HEK293 (cell line): ENCODE measurements around the gene ATP4A.

Experiments used
- CTCF ChIA-PET: fragments of 350-600 bp; formaldehyde crosslinking; extraction: SDS; loops from one replicate; lab custom pipeline; 2021; ENCODE audit warnings: antibody characterized with exemption; lab: Yijun Ruan, JAX
- POLR2A ChIA-PET: fragments of 300-600 bp; formaldehyde crosslinking; extraction: SDS; loops from one replicate; lab custom pipeline; 2020; ENCODE audit warnings: antibody characterized with exemption, inconsistent platforms; lab: Yijun Ruan, JAX
- H3K27ac ChIP-seq: fragments of 200-500 bp; sonication (Bioruptor generic); 2 replicates; pipeline ENCODE4 v1.5.1; 2014; ENCODE audit warnings: low read depth, low read length, control low read depth, inconsistent platforms; ENCODE audit errors: extremely low read depth
- H3K36me3 ChIP-seq, 2 experiments: fragments of 200-500 bp in 1 of 2; sonication (Bioruptor generic) in 1 of 2; 1 replicate in 1 of 2; 2 replicates in 1 of 2; pipeline ENCODE4 v1.5.1; 2014 to 2017; ENCODE audit warnings: inconsistent platforms in 2 of 2, low read length in 2 of 2; ENCODE audit not compliant: control insufficient read depth in 2 of 2, insufficient read depth in 1 of 2
- H3K4me1 ChIP-seq: fragments of 200-500 bp; sonication (Bioruptor generic); 2 replicates; pipeline ENCODE4 v1.5.1; 2014; ENCODE audit warnings: mild to moderate bottlenecking, low read length, inconsistent platforms; ENCODE audit not compliant: control insufficient read depth, insufficient read depth
- H3K4me3 ChIP-seq: 2 replicates; pipeline ENCODE4 v1.5.1; 2011; ENCODE audit warnings: low read depth, mild to moderate bottlenecking, control low read depth, low read length, moderate library complexity
- H3K9me3 ChIP-seq: fragments of 200-500 bp; sonication (Bioruptor generic); 2 replicates; pipeline ENCODE4 v1.5.1; 2014; ENCODE audit warnings: low read depth, low read length, inconsistent platforms; ENCODE audit not compliant: control insufficient read depth, insufficient read depth
- PRDM1 ChIP-seq: fragments of 450-650 bp; formaldehyde crosslinking; IDR thresholded peaks from 2 replicates; pipeline ENCODE4; 2016; ENCODE audit warnings: missing biosample characterization, missing genetic modification characterization
- SCRT2 ChIP-seq: fragments of 450-650 bp; formaldehyde crosslinking; IDR thresholded peaks from 2 replicates; pipeline ENCODE4 v1.5.1; 2016; ENCODE audit warnings: missing biosample characterization, missing genetic modification characterization
- SP2 ChIP-seq: fragments of 450-650 bp; formaldehyde crosslinking; IDR thresholded peaks from 2 replicates; pipeline ENCODE4 v1.5.1; 2016; ENCODE audit warnings: missing biosample characterization, missing genetic modification characterization
- YY2 ChIP-seq: fragments of 450-650 bp; formaldehyde crosslinking; IDR thresholded peaks from 2 replicates; pipeline ENCODE4 v1.5.1; 2016; ENCODE audit warnings: missing biosample characterization, missing genetic modification characterization
- ZBTB7A ChIP-seq: fragments of 450-650 bp; formaldehyde crosslinking; IDR thresholded peaks from 2 replicates; pipeline ENCODE4 v1.5.1; 2016; ENCODE audit warnings: low read depth, missing biosample characterization, missing genetic modification characterization
- ZFP41 ChIP-seq: fragments of 450-650 bp; formaldehyde crosslinking; IDR thresholded peaks from 2 replicates; pipeline ENCODE4 v1.5.1; 2016; ENCODE audit warnings: missing biosample characterization, missing genetic modification characterization, borderline replicate concordance
- ZNF138 ChIP-seq: fragments of 450-650 bp; formaldehyde crosslinking; IDR thresholded peaks from 2 replicates; pipeline ENCODE4 v1.5.1; 2016; ENCODE audit warnings: missing biosample characterization, missing genetic modification characterization, borderline replicate concordance
- ZNF140 ChIP-seq: fragments of 450-650 bp; formaldehyde crosslinking; IDR thresholded peaks from 2 replicates; pipeline ENCODE4 v1.5.1; 2016; ENCODE audit warnings: missing biosample characterization, missing genetic modification characterization
- ZNF211 ChIP-seq: fragments of 450-650 bp; formaldehyde crosslinking; IDR thresholded peaks from 2 replicates; pipeline ENCODE4 v1.5.1; 2016; ENCODE audit warnings: low read depth, missing biosample characterization, missing genetic modification characterization
- ZNF23 ChIP-seq: fragments of 450-650 bp; formaldehyde crosslinking; IDR thresholded peaks from 2 replicates; pipeline ENCODE4 v1.5.1; 2016; ENCODE audit warnings: missing biosample characterization, missing genetic modification characterization, borderline replicate concordance
- ZNF341 ChIP-seq: fragments of 450-650 bp; formaldehyde crosslinking; IDR thresholded peaks from 2 replicates; pipeline ENCODE4; 2016; ENCODE audit warnings: low read depth, missing biosample characterization, missing genetic modification characterization
- ZNF501 ChIP-seq: fragments of 450-650 bp; formaldehyde crosslinking; IDR thresholded peaks from 2 replicates; pipeline ENCODE4 v1.5.1; 2016; ENCODE audit warnings: missing biosample characterization, missing genetic modification characterization
- ZNF510 ChIP-seq: fragments of 450-650 bp; formaldehyde crosslinking; IDR thresholded peaks from 2 replicates; pipeline ENCODE4 v1.5.1; 2018; ENCODE audit warnings: mild to moderate bottlenecking, missing genetic modification characterization, missing biosample characterization; ENCODE audit not compliant: insufficient replicate concordance
- ZNF677 ChIP-seq: fragments of 450-650 bp; IDR thresholded peaks from 2 replicates; pipeline ENCODE4 v1.5.0; 2018; ENCODE audit warnings: missing biosample characterization, mild to moderate bottlenecking, missing genetic modification characterization, moderate library complexity
- ZNF747 ChIP-seq: fragments of 450-650 bp; formaldehyde crosslinking; IDR thresholded peaks from 2 replicates; pipeline ENCODE4 v1.5.1; 2016; ENCODE audit warnings: missing biosample characterization, missing genetic modification characterization
- TF ChIP-seq, protein P1 (sequence below): fragments of 450-650 bp; formaldehyde crosslinking; IDR thresholded peaks from 2 replicates; pipeline ENCODE4 v1.5.1; 2016; ENCODE audit warnings: missing biosample characterization, missing genetic modification characterization
- TF ChIP-seq, protein P2 (sequence below): fragments of 450-650 bp; formaldehyde crosslinking; IDR thresholded peaks from 2 replicates; pipeline ENCODE4 v1.5.1; 2016; ENCODE audit warnings: missing biosample characterization, missing genetic modification characterization

The ATP4A gene

DNA sequence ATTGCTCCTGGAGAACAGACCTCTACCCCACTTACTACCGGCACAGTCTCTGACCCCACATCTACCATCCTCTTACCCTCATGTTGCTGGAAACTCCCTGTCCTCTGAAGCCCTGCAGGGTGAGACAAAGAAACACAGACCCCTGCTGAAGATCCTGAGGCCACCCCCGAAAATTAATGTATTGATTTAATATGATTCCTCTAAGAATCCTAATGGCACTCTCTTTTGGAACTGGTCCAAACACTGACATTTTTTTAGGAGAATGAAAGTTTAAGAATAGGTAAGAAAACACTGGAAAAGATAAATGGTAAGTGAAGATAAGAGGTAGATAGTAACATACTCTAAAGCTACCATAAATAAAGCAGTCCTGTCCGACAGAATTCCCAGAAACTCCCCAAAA lies 55.3 kb downstream of the ATP4A start:
- POLR2A ChIA-PET: interaction anchor here (0.8 to 2.1 kb wide), 2 partner anchors 13 to 154 kb away, joined by 3 to 7 read pairs; no protein-coding TSS in a partner anchor
- Histone ChIP-seq H3K4me3 (no peak overlapping the region), H3K4me1 (peaks cover 15% of the 10 kb centered on the region), H3K36me3 (peaks cover 7 to 39% of the 10 kb centered on the region in 2 experiments), H3K9me3 (no peaks in the 10 kb centered on the region; the same call in 1 of the 2 replicates), H3K27ac (no peak overlapping the region)
- CTCF ChIA-PET: interaction anchor here (0.5 to 9.8 kb wide), 12 partner anchors 14 to 394 kb away, joined by 3 to 176 read pairs (median 8); partner anchors contain the start of gene KRTDAP
- TF ChIP-seq, protein P1, sequence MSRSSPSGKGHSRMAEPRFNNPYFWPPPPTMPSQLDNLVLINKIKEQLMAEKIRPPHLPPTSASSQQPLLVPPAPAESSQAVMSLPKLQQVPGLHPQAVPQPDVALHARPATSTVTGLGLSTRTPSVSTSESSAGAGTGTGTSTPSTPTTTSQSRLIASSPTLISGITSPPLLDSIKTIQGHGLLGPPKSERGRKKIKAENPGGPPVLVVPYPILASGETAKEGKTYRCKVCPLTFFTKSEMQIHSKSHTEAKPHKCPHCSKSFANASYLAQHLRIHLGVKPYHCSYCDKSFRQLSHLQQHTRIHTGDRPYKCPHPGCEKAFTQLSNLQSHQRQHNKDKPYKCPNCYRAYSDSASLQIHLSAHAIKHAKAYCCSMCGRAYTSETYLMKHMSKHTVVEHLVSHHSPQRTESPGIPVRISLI (tag by site-specific recombination): no peak
- 0 out of 2 replicates have a peak, but pooled peaks have one; percentile 31 for TF ChIP-seq PRDM1 (tag by site-specific recombination)

DNA sequence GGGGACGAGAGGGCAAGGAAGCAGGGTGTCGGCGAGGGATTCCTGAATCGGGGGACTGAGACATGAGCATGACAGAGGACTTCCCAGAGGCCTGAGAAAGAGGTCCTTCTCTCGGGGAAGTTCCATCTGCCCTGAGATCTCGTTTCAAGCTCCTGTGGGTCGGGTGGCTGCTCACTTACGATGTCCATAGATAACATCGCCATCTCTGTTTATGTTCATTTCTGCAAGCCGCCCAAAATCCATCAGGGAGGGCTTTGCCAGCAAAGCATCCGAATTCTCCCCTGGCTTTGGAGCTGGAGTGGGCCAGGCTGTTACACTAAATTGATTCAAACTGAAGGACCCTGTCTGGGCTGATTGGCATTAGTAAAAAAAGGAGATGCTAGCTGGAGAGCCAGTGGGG lies 55.9 kb downstream of the ATP4A start:
- H3K4me3 ChIP-seq: no peak overlapping the region
- POLR2A ChIA-PET: interaction anchor here (2.1 kb wide), 1 partner anchor 12 kb away, joined by 7 read pairs; no protein-coding TSS in a partner anchor
- H3K4me1 ChIP-seq: peaks cover 15% of the 10 kb centered on the region
- H3K27ac ChIP-seq: no peak overlapping the region
- peaks cover 7 to 41% of the 10 kb centered on the region in 2 experiments for H3K36me3 ChIP-seq
- CTCF ChIA-PET: interaction anchor here (0.7 to 9.8 kb wide), 7 partner anchors 10 to 155 kb away, joined by 3 to 176 read pairs (median 10); partner anchors contain the start of gene KRTDAP
- H3K9me3 ChIP-seq: no peaks in the 10 kb centered on the region; the same call in 1 of the 2 replicates
- TF ChIP-seq ZNF341 (no peak), ZNF510 (tag by site-specific recombination) (no peak)
- TF ChIP-seq, protein P2, sequence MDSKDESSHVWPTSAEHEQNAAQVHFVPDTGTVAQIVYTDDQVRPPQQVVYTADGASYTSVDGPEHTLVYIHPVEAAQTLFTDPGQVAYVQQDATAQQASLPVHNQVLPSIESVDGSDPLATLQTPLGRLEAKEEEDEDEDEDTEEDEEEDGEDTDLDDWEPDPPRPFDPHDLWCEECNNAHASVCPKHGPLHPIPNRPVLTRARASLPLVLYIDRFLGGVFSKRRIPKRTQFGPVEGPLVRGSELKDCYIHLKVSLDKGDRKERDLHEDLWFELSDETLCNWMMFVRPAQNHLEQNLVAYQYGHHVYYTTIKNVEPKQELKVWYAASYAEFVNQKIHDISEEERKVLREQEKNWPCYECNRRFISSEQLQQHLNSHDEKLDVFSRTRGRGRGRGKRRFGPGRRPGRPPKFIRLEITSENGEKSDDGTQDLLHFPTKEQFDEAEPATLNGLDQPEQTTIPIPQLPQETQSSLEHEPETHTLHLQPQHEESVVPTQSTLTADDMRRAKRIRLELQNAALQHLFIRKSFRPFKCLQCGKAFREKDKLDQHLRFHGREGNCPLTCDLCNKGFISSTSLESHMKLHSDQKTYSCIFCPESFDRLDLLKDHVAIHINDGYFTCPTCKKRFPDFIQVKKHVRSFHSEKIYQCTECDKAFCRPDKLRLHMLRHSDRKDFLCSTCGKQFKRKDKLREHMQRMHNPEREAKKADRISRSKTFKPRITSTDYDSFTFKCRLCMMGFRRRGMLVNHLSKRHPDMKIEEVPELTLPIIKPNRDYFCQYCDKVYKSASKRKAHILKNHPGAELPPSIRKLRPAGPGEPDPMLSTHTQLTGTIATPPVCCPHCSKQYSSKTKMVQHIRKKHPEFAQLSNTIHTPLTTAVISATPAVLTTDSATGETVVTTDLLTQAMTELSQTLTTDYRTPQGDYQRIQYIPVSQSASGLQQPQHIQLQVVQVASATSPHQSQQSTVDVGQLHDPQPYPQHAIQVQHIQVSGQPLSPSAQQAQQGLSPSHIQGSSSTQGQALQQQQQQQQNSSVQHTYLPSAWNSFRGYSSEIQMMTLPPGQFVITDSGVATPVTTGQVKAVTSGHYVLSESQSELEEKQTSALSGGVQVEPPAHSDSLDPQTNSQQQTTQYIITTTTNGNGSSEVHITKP (tag by site-specific recombination): peak; percentile 61
- TF ChIP-seq, all 188 proteins: peak for 1

DNA sequence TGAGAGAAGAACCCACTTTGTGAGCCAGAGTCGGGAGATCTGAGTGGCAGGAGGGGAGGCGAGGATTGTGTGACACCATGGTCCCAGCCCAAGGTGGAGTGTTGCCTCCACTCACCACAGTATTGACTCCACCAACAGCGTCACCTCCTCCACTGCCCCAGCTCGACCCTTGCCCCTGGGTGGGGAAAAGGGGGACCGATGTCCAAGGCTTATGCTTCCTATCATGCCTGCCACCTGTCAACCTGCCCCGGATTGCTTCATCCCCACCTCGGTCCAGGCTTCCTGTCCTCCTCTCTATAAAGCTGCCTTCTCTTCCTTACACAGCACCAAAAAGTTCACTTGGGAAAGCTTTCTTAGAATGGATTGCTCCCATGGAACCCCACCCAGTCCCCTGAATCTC lies 57.4 kb downstream of the ATP4A start:
- POLR2A ChIA-PET: interaction anchor here (0.6 to 2.5 kb wide), 5 partner anchors 9 to 283 kb away, joined by 3 to 7 read pairs (median 3); partner anchors contain the start of gene COX6B1
- Histone ChIP-seq H3K4me3 (no peak overlapping the region), H3K36me3 (peaks cover 7 to 56% of the 10 kb centered on the region in 2 experiments)

More for the DNA sequence above, 57.4 kb downstream of the ATP4A start:
- no peaks in the 10 kb centered on the region; the same call in 1 of the 2 replicates for H3K9me3 ChIP-seq
- no peak overlapping the region for H3K27ac ChIP-seq
- CTCF ChIA-PET: interaction anchor here (0.6 to 9.8 kb wide), 7 partner anchors 9 to 153 kb away, joined by 3 to 176 read pairs (median 5); partner anchors contain the start of gene KRTDAP
- peaks cover 18% of the 10 kb centered on the region for H3K4me1 ChIP-seq
- TF ChIP-seq ZBTB7A (tag by site-specific recombination) (no peak), ZNF211 (no peak), ZNF140 (tag by site-specific recombination) (no peak), ZNF23 (tag by site-specific recombination) (no peak), ZFP41 (tag by site-specific recombination) (no peak), ZNF747 (no peak), SP2 (tag by site-specific recombination) (no peak), ZNF677 (no peak), SCRT2 (tag by site-specific recombination) (no peak), ZNF501 (tag by site-specific recombination) (no peak), ZNF138 (tag by site-specific recombination) (no peak), YY2 (tag by site-specific recombination) (no peak)
- TF ChIP-seq, protein P2 (tag by site-specific recombination): no peak
